Measurements from ENCODE around the gene SLC10A1.
A peak's percentile ranks its signal among the peaks of the same experiment; 100 is the strongest.

DNA sequence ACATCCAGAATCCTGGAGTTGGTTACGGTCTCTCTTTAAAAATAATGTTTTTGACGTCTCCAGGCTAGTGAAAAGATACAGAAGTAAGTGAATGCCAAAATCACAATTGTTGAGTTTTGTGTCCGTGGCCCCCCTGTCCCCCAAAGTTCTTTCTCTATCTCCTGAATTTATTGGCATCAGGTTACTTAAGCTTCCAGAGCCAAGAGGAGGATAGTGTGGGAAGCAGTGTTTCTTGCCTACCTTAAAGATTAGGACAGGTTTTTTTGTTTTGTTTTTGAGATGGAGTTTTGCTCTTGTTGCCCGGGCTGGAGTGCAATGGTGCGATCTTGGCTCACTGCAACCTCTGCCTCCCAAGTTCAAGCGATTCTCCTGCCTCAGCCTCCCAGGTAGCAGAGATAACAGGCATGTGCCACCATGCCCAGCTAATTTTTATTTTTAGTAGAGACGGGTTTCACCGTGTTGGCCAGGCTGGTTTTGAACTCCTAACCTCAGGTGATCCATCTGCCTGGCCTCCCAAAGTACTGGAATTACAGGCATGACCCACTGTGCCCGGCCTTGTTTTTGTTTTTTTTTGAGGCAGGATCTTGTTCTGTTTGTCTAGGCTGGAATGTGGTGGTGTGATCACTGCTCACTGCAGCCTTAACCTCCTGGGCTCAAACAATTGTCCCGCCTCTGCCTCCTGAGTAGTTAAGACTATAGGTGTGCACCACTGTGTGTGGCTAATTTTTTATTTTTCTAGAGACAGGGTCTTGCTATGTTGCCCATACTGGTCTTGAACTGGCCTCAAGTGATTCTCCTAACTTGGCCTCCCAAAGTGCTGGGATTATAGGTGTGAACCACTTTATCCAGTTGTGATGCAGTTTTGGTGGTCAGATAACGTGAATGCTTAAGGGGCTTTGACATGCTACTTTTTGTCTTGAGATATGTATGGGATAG is 24.7 kb downstream of the SLC10A1 start:
- TF ChIP-seq POLR2A (IDR thresholded peaks at IDR 0.05; ENCODE audit: low read depth, low read length) (no peak; the same call in 1 of the 2 replicates), POLR2AphosphoS5 (IDR thresholded peaks at IDR 0.05; ENCODE audit: low read depth, low read length) (peak; percentile 62)
